ENCODE data around the gene LRP1.

Gene LRP1

GRCh38 chr12:57085999-57086492, 42.2 kb upstream of the LRP1 start:
- Histone ChIP-seq H3K36me3 (ENCODE audit: control insufficient read depth, insufficient read depth, low read length) (no peaks in the 10 kb centered on the region), H3K4me1 (peaks cover 23% of the 10 kb centered on the region), H3K4me3 (ENCODE audit: low read depth, low read length) (peak overlapping the region; percentile 83), H3K9ac (no peak overlapping the region), H3K27me3 (ENCODE audit: control insufficient read depth, insufficient read depth, low read length) (no peaks in the 10 kb centered on the region), H3K4me2 (ENCODE audit: low read length) (peak overlapping the region; percentile 62), H2AFZ (peak overlapping the region; percentile 85), H3K79me2 (peaks cover 6% of the 10 kb centered on the region), H3K9me3 (ENCODE audit: control insufficient read depth, low read length) (no peaks in the 10 kb centered on the region), H3K27ac (peak overlapping the region; percentile 99)
- no peak for TF ChIP-seq CTCF (IDR thresholded peaks at IDR 0.05)

GRCh38 chr12:57086493-57087009, 41.7 kb upstream of the LRP1 start:
- H3K27me3 ChIP-seq (ENCODE audit: control insufficient read depth, insufficient read depth, low read length): no peaks in the 10 kb centered on the region
- TF ChIP-seq CTCF (IDR thresholded peaks at IDR 0.05): peak; percentile 57
- H3K9ac ChIP-seq: peak overlapping the region; percentile 85
- peak overlapping the region; percentile 99 for H3K27ac ChIP-seq
- H3K79me2 ChIP-seq: peaks cover 11% of the 10 kb centered on the region
- peak overlapping the region; percentile 92 for H3K4me2 ChIP-seq (ENCODE audit: low read length)
- no peaks in the 10 kb centered on the region for H3K36me3 ChIP-seq (ENCODE audit: control insufficient read depth, insufficient read depth, low read length)
- H3K4me1 ChIP-seq: peaks cover 28% of the 10 kb centered on the region
- H3K9me3 ChIP-seq (ENCODE audit: control insufficient read depth, low read length): no peaks in the 10 kb centered on the region
- peak overlapping the region; percentile 83 for H3K4me3 ChIP-seq (ENCODE audit: low read depth, low read length)
- H2AFZ ChIP-seq: peak overlapping the region; percentile 85

GRCh38 chr12:57087010-57087690, 41.1 kb upstream of the LRP1 start:
- peak overlapping the region; percentile 83 for H3K4me3 ChIP-seq (ENCODE audit: low read depth, low read length)
- peak overlapping the region; percentile 99 for H3K27ac ChIP-seq
- H3K27me3 ChIP-seq (ENCODE audit: control insufficient read depth, insufficient read depth, low read length): no peaks in the 10 kb centered on the region
- no peaks in the 10 kb centered on the region for H3K36me3 ChIP-seq (ENCODE audit: control insufficient read depth, insufficient read depth, low read length)
- H3K9me3 ChIP-seq (ENCODE audit: control insufficient read depth, low read length): no peaks in the 10 kb centered on the region
- H3K4me2 ChIP-seq (ENCODE audit: low read length): peak overlapping the region; percentile 92
- H3K79me2 ChIP-seq: peaks cover 12% of the 10 kb centered on the region
- peak overlapping the region; percentile 85 for H3K9ac ChIP-seq
- peaks cover 29% of the 10 kb centered on the region for H3K4me1 ChIP-seq
- no peak for TF ChIP-seq CTCF (IDR thresholded peaks at IDR 0.05)
- H2AFZ ChIP-seq: peak overlapping the region; percentile 85

- Histone ChIP-seq H3K9me3 (ENCODE audit: control insufficient read depth, low read length) (no peaks in the 10 kb centered on the region), H3K27me3 (ENCODE audit: control insufficient read depth, insufficient read depth, low read length) (no peaks in the 10 kb centered on the region), H3K4me3 (ENCODE audit: low read depth, low read length) (peak overlapping the region; percentile 83), H3K79me2 (peaks cover 15% of the 10 kb centered on the region), H2AFZ (peak overlapping the region; percentile 85), H3K4me2 (ENCODE audit: low read length) (peak overlapping the region; percentile 64), H3K27ac (peak overlapping the region; percentile 99), H3K36me3 (ENCODE audit: control insufficient read depth, insufficient read depth, low read length) (no peaks in the 10 kb centered on the region), H3K9ac (peak overlapping the region; percentile 24), H3K4me1 (peaks cover 31% of the 10 kb centered on the region)
- no peak for TF ChIP-seq CTCF (IDR thresholded peaks at IDR 0.05)
These were observed 40.5 kb upstream of the LRP1 start for GRCh38 chr12:57087691-57088353.

Measured in parathyroid adenoma (tissue), 2 donors.